Omental fat pad (tissue), 4 donors: ENCODE results near the gene CLDN24. TPM values are rescaled to one million over a fixed set of nuclear protein-coding genes. Genes with fewer than 3 reads are reported as not detected.

Experiments
- ATAC-seq: fragments of 150-250 bp; one replicate; pipeline ENCODE4 v1.9.1; 2016; ENCODE audit warnings: mild to moderate bottlenecking, moderate library complexity; ENCODE audit not compliant: low FRiP score
- DNase-seq: peaks from one replicate; pipeline ENCODE4 v3.0.0-alpha.2; 2019; ENCODE audit warnings: low spot score
- total RNA-seq, 4 donors: library from RNA; depleted of rRNA; stranded (reverse); fragments of >200 nt; gene quantifications; one replicate each; pipeline ENCODE4 v1.1.0, GENCODE V29; 2016
- TF ChIP-seq, protein P1 (sequence below), 3 donors: fragments of 450-650 bp; IDR thresholded peaks; one replicate each; pipeline ENCODE4 v1.5.1; 2016 to 2017; ENCODE audit warnings: antibody characterized with exemption in 3 of 3, mild to moderate bottlenecking in 3 of 3, moderate library complexity in 2 of 3

CLDN24 gene
- total RNA-seq, 4 donors from 2014 or later, result not detected

DNA sequence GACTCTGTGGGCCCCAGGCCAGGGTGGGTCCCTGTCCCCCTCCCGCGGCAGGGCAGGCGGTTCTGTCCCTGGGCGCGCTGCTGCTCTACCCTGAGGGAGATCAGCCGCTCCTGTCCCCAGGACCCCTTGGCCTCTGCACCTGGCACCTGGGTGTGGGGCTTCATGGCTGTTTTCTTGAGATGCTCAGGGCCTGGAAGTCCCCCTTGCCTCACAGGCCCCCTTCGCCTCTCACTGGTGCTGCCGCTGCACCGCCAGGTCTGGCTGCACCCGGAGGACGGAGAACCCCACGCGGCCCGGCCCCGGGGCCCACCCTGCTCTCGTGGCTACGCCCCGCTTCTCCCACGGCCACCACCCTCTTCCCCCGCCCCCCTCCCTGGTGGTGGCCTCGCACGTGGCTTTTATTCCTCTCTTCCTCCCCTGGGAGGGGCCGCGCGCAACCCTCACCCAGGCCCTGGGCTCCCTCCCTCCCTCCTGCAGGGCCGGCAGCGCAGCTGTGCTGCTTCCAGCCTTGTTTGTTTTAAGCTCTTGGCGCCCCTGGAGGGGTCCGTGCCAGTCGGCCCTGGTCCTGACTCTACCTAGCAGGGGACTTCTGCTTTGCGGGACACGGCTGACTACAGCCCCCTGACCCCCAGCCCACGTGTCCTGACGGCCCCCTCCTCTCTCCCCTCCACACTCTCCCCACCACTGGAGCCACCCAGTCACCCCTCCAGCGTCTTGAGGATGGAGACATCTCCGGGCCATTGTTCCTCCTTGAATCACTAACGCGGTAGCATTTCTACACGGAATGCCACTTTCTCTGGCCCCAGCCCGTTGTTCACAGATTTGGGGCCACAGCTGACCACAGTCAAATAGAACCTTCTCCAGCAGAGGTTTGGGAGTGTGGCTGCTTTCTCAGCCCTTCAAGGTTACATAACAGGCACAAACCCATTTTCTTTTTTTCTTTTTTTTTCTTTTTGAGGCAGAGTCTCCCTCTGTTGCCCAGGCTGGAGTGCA, 20.6 kb upstream of the CLDN24 start:
- peak; percentile 29 for ATAC-seq
- DNase-seq, result no peak
- TF ChIP-seq, protein P1, sequence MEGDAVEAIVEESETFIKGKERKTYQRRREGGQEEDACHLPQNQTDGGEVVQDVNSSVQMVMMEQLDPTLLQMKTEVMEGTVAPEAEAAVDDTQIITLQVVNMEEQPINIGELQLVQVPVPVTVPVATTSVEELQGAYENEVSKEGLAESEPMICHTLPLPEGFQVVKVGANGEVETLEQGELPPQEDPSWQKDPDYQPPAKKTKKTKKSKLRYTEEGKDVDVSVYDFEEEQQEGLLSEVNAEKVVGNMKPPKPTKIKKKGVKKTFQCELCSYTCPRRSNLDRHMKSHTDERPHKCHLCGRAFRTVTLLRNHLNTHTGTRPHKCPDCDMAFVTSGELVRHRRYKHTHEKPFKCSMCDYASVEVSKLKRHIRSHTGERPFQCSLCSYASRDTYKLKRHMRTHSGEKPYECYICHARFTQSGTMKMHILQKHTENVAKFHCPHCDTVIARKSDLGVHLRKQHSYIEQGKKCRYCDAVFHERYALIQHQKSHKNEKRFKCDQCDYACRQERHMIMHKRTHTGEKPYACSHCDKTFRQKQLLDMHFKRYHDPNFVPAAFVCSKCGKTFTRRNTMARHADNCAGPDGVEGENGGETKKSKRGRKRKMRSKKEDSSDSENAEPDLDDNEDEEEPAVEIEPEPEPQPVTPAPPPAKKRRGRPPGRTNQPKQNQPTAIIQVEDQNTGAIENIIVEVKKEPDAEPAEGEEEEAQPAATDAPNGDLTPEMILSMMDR (IDR thresholded peaks at IDR 0.05), result no peak

DNA sequence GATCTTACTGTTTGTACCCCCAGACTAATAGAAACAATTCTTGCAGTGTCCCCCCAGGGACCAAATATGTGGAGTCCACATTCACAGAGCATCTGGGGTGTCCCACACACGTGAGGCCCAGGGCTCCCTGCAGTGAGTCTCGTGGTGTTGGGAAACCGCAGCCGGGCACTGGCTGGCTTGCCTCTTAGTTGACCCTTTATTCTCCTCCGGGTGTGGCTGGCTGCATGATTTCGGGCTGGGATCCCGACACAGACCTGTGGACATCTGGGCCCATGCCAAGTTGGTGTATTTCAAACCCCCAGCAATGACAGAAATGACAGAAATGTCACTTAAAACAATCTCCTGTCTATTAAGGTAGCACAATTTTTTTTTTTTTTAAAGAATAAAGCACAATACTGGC, 15.6 kb upstream of the CLDN24 start:
- ATAC-seq (no peak), DNase-seq (no peak)
- TF ChIP-seq, protein P1 (IDR thresholded peaks at IDR 0.05), result no peak

GRCh38 chr4:183337349-183337748, 15.1 kb upstream of the CLDN24 start:
- ATAC-seq (peak; percentile 16), DNase-seq (no peak)

GRCh38 chr4:183335369-183335940, 13.2 kb upstream of the CLDN24 start:
- TF ChIP-seq, protein P1 (IDR thresholded peaks at IDR 0.05), result no peak
- DNase-seq, result no peak
- peak; percentile 44 for ATAC-seq

More at GRCh38 chr4:183337349-183337748, 15.1 kb upstream of the CLDN24 start:
- TF ChIP-seq, protein P1 (IDR thresholded peaks at IDR 0.05), result no peak

DNA sequence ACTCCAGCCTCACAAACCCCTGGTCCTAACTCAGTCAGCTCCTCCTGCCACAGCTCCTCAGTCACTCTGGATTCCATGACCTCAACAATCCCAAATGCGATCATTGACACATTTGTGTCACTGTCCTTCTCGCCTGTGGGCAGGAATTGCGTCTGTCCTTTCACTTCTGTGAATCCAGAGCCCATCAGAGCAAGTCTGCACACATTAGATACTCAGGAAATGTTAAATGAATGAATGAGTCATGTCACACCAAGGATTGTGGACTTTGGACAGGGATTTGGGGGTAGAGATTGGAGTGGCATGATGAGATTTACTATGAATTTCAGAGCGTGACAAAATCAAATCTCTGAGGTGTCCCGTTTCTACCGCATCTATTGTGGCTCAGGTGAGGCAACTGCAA, 11.8 kb upstream of the CLDN24 start:
- TF ChIP-seq, protein P1 (IDR thresholded peaks at IDR 0.05), result no peak
- ATAC-seq (no peak), DNase-seq (no peak)

DNA sequence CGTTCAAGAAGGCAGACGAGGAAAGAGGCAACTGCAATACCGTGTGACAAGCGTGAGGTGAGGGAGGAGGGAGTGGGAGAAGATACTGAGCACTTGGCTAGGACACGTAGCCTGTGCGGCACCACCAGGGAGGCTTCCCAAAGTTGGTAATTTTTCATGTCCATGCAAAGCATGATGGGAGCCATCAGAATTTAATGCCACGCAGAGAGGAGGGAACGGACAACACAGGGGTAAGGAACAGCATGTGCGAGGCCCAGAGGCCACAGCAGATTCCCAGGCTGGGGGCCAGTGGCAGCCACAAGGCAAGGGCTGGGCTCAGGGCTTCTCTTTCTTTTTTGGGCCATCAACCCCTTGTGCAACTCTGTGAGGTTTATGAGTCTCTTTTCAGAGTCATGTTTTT, 11.0 kb upstream of the CLDN24 start:
- TF ChIP-seq, protein P1 (IDR thresholded peaks at IDR 0.05), result no peak
- DNase-seq, result no peak

More for the DNA sequence above, 11.0 kb upstream of the CLDN24 start:
- no peak for ATAC-seq
